GM19395 (cell line): ENCODE results near the gene HS3ST1.
"Not testable (repeated sequence)": the region's sequence is repeated elsewhere in the genome, so short reads cannot be mapped to it uniquely, and the experiment has no call there.

Experiments used
- ATAC-seq: cut with Tn5 transposase; IDR thresholded peaks from one replicate; pipeline ENCODE4 v1.9.1; 2021; ENCODE audit warnings: mild to moderate bottlenecking, moderate library complexity; ENCODE audit not compliant: unreplicated experiment

The HS3ST1 gene

GRCh38 chr4:11404431-11404830 lies 24.3 kb downstream of the HS3ST1 start:
- no peak for ATAC-seq

DNA sequence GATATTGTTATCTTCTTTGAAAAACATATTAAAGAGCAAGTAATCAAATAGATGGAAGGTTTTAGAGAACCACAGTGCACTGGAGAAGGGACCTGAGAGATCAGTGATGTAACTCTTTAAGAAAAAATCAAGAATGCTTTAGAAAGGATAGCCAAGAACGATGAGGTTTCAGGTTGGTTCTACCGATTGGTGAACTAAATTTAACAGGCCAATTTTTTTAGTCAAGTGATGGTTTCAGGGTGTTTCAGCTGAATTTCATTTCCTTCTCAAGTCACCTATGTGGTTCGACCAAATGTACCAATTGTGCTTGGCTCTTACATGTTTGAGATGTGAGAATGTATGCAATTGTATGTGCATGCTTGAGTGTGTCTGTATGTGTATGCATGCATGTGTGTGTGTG lies 26.5 kb downstream of the HS3ST1 start:
- ATAC-seq, result peak; percentile 70

- ATAC-seq, result no peak
These were observed 29.2 kb downstream of the HS3ST1 start for GRCh38 chr4:11399461-11399971.

DNA sequence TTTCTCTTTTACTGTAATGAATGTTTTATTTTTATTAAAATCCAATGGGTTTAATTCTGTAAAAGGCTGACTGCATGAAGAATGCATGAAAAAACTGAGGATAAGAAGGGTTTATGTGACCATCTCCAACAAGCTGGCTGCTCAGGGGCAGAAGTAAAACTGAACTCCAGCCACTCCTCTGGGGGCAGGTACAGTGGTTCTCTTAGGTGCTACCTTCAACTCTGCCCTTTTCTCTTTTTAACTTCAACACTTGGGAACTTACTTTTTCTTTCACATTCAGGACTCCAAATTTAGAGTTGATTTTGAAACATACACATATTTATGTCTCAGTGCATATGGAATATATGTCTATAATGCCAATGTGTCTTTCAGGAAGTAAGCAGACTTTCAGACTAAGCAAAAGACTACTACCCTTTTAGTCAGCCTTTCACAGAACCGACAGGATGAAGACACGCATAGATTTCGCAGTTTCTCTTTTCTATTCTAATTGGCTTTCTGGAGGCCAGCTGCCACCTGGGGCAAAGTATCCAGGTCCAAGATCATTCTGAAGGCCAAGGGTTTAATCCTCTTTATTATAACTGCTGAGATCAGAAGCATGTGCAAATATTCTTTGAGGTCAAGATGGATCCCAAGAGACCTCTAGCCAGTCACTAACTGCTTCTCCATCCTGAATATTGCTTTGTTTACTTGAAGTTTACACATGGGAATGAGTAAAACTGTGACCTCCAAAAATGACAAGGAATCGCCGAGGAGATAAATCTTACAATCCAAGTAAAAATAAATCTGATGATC lies 30.7 kb downstream of the HS3ST1 start:
- peak; percentile 74 for ATAC-seq

DNA sequence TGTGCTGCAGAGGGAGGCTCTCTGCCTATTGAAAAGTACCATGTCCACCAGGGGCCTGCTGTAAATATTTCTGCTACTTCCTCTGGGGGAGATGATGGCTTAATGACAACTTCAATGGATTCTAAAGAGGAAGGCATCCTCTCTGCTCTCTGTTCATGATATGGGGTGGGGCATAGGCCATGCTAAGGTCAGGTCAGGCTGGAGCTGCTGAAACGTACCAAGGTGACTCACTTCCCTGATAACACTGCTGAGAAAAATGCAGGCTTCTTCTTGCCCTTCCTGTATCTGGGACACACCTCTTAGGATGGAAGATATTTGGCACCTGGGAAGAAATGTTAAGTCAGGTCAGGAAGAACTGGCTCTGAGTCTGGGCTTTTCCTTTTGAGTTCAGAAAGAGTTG lies 31.5 kb downstream of the HS3ST1 start:
- ATAC-seq, result no peak

DNA sequence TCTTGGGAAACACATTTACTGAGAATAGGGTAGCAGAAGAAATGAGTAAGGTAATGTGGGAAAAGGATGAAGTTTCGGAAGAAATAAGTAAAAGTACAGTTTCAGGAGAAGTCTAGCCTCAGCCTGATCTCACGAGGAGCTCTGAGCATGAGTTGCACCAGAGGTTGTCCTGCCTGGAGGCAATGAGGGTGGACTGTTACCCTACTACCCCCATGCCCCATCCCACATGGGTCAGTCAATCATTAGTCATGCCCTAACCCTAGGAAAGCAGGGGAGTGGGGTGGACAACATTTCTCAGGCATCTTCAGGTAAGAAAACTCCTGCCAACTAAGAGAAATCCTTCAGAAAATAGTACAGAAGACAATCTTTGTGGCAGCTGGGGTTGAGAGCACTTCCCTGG lies 35.1 kb downstream of the HS3ST1 start:
- ATAC-seq, result no peak

GRCh38 chr4:11384072-11384471 lies 44.6 kb downstream of the HS3ST1 start:
- not testable (repeated sequence) for ATAC-seq

GRCh38 chr4:11376571-11376970 lies 52.1 kb downstream of the HS3ST1 start:
- no peak for ATAC-seq

DNA sequence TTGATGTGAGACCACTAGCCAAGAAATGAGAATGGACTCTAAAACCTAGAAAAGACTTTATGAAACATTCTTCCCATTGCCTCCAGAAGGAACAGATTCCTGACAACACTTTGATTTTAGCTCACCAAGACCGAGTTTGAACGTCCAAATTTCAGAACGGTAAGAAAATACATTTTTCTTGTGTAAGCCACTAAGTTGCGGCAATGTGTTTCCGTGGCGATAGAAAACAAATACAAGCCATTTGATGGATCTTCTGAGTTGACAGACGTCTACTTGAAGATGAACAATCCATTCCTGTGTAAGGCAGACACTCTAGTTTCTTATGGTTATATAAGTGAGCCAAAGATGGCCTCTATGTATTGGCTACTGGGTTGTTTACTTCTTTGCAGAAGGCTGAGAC lies 52.5 kb downstream of the HS3ST1 start:
- no peak for ATAC-seq

DNA sequence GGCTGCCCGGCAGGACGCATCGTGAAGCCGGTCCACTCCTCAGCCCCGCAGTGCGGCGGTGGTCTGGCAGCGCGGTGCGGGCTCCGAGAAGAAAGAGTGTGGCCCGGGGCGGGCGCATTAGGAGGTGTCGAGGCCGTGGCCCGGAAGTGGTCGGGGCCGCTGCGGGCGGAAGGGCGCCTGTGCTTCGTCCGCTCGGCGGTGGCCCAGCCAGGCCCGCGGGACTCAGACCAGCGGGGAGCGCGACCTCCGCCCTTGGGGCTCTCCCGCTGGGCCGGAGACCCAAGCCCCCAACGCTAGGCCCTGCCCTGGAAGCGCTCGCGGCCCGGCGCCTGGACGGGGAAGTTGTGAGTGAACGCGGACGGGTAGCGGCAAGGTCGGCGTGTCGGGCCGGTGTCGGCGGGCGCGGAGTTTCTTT lies 60.0 kb downstream of the HS3ST1 start:
- no peak for ATAC-seq

DNA sequence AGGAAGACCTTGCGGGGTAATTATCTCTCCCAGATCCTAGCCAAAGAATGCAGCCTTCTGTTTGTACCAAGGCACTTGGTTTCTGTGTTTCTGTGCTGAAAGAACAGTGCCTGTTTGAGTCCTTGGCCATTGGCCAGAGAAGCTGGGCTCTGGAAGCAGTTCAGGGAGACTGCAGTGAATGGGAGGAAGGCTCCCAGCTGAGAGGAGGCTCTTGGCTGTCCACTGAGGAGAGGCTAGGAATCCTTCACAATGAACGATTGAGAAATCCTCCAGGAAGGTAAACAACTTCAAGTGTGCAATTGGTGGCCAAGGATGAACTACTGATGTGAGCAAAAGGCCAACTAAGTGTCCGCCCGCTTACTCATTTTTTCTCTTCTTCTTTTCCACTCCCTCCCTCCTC lies 61.3 kb downstream of the HS3ST1 start:
- no peak for ATAC-seq

- no peak for ATAC-seq
These were observed 61.8 kb downstream of the HS3ST1 start for GRCh38 chr4:11366859-11367258.

- ATAC-seq, result no peak
These were observed 63.7 kb downstream of the HS3ST1 start for GRCh38 chr4:11365039-11365438.

DNA sequence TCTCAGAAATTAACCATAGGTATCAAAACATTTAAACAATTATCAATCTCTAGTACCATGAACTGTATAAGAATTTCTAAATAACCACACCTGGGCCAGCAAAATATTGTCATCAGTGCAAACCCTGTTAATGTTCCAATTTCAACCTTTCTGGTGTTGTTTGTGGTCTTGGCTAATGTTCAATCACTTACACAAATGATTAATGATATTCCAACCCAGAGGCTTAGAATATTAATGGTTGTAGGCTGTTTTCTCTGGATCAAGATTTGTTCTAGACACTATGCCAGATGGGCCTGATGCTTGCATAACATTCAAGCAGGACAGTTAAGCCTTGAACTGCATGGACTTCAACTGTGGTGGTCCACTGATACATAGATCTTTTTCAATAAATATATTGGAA lies 69.1 kb downstream of the HS3ST1 start:
- ATAC-seq, result no peak

DNA sequence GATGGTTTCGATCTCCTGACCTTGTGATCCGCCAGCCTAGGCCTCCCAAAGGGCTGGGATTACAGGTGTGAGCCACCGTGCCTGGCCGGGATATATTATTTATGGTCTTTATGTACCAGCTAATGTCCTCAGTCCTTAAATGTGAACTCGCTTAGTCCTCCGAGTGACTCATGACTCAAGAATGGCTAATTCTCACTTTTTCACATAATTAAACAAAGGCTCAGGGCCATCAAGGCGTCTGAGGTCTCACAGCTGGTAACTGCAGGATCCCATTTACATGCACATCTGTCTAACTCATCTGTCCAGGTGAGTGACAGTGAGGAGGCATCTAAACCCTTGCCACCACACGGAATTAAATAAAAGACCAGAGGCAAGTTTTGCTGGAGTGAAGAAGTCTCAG lies 73.5 kb downstream of the HS3ST1 start:
- no peak for ATAC-seq

DNA sequence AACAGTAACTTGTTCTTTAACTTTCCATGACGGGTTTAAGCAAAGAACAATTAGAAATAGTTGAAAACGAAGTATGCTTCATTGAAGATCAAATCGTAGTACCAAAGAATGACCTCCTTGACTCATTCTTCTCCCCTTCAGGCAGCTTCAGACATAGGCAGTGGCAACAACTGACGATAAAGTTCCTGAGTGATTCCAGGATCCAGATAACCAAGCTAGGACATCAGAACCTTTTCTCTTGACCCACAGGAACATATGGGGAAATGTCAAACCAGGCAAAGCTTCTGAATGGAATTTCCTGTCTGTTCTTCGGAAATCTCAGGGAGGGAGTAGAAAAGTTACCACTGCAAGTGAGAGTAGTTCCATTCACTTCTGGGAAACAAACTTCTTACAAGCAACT lies 74.2 kb downstream of the HS3ST1 start:
- no peak for ATAC-seq

GRCh38 chr4:11348449-11349088 lies 80.1 kb downstream of the HS3ST1 start:
- ATAC-seq, result no peak

GRCh38 chr4:11344916-11345315 lies 83.8 kb downstream of the HS3ST1 start:
- ATAC-seq, result no peak

DNA sequence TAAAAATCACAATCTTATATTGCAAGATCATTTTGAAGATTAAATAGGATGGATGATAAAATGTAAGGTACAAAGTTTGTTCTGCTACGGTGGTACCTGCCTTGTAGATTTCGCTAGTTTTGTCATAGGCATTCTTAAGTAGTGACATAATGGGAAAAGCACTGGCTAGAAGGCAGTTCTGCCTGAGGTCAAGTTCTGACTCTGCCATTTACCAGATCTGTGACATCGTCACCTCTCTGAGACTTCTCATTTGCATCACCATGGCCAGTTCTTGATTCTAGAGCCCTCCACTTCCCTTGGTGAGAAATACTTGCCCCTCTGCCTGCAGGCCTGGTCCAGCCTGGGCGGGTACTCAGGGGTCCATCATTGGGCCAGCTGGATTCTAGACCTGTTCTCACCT lies 85.2 kb downstream of the HS3ST1 start:
- ATAC-seq, result no peak
